ENCODE measurements around the gene ARL6IP4. TPM values are rescaled to one million over a fixed set of nuclear protein-coding genes. Genes with fewer than 3 reads are reported as not detected.

ARL6IP4 gene
- total and polyA plus RNA-seq, 2 donors = 297 to 302 TPM

GRCh38 chr12:122991623-122992275, 11.3 kb downstream of the ARL6IP4 start:
- Histone ChIP-seq H3K36me3 (ENCODE audit: control insufficient read depth in 2 of 2, insufficient read depth in 2 of 2, low read length in 1 of 2) (peaks cover 99% of the 10 kb centered on the region in 2 donors), H3K27ac (ENCODE audit: low read depth in 1 of 2, low read length in 1 of 2) (no peak overlapping the region), H3K27me3 (ENCODE audit: control insufficient read depth in 2 of 2, insufficient read depth in 1 of 2, low read length in 1 of 2) (no peaks in the 10 kb centered on the region), H3K9me3 (ENCODE audit: control insufficient read depth in 2 of 2, insufficient read depth in 1 of 2, low read length in 1 of 2) (peaks cover 0 to 5% of the 10 kb centered on the region in 2 donors), H3K4me1 (ENCODE audit: control insufficient read depth in 2 of 2, insufficient read depth in 2 of 2, low read length in 2 of 2) (no peaks in the 10 kb centered on the region), H3K4me3 (ENCODE audit: low read length in 2 of 2) (no peak overlapping the region)
- WGBS = 96% methylated on average over 27 of the region's 27 CpGs
- DNase-seq (ENCODE audit: low read depth in 6 of 9, low spot score in 9 of 9) = no peak

GRCh38 chr12:122992386-122992785, 11.9 kb downstream of the ARL6IP4 start:
- Histone ChIP-seq H3K27me3 (ENCODE audit: control insufficient read depth in 2 of 2, insufficient read depth in 1 of 2, low read length in 1 of 2) (no peaks in the 10 kb centered on the region), H3K9me3 (ENCODE audit: control insufficient read depth in 2 of 2, insufficient read depth in 1 of 2, low read length in 1 of 2) (peaks cover 0 to 8% of the 10 kb centered on the region in 2 donors), H3K27ac (ENCODE audit: low read depth in 1 of 2, low read length in 1 of 2) (peak overlapping the region in 1 of 2 donors; percentile 32), H3K4me3 (ENCODE audit: low read length in 2 of 2) (no peak overlapping the region), H3K4me1 (ENCODE audit: control insufficient read depth in 2 of 2, insufficient read depth in 2 of 2, low read length in 2 of 2) (no peaks in the 10 kb centered on the region), H3K36me3 (ENCODE audit: control insufficient read depth in 2 of 2, insufficient read depth in 2 of 2, low read length in 1 of 2) (peaks cover 99% of the 10 kb centered on the region in 2 donors)
- no peak for DNase-seq (ENCODE audit: low read depth in 6 of 9, low spot score in 9 of 9)
- WGBS = 93% methylated on average over 19 of the region's 19 CpGs

- WGBS = 98% methylated on average over 10 of the region's 10 CpGs
- DNase-seq (ENCODE audit: low read depth in 6 of 9, low spot score in 9 of 9) = no peak
- H3K4me1 ChIP-seq (ENCODE audit: control insufficient read depth in 2 of 2, insufficient read depth in 2 of 2, low read length in 2 of 2) = no peaks in the 10 kb centered on the region
- no peaks in the 10 kb centered on the region for H3K27me3 ChIP-seq (ENCODE audit: control insufficient read depth in 2 of 2, insufficient read depth in 1 of 2, low read length in 1 of 2)
- peaks cover 0 to 8% of the 10 kb centered on the region in 2 donors for H3K9me3 ChIP-seq (ENCODE audit: control insufficient read depth in 2 of 2, insufficient read depth in 1 of 2, low read length in 1 of 2)
- no peak overlapping the region for H3K4me3 ChIP-seq (ENCODE audit: low read length in 2 of 2)
- peak overlapping the region; percentile 11 to 33 for H3K27ac ChIP-seq (ENCODE audit: low read depth in 1 of 2, low read length in 1 of 2)
- peaks cover 98 to 99% of the 10 kb centered on the region in 2 donors for H3K36me3 ChIP-seq (ENCODE audit: control insufficient read depth in 2 of 2, insufficient read depth in 2 of 2, low read length in 1 of 2)
Measured at GRCh38 chr12:122994140-122994675, 13.7 kb downstream of the ARL6IP4 start.

GRCh38 chr12:122994781-122995502, 14.5 kb downstream of the ARL6IP4 start:
- Histone ChIP-seq H3K4me1 (ENCODE audit: control insufficient read depth in 2 of 2, insufficient read depth in 2 of 2, low read length in 2 of 2) (peaks cover 0 to 2% of the 10 kb centered on the region in 2 donors), H3K27ac (ENCODE audit: low read depth in 1 of 2, low read length in 1 of 2) (no peak overlapping the region), H3K36me3 (ENCODE audit: control insufficient read depth in 2 of 2, insufficient read depth in 2 of 2, low read length in 1 of 2) (peaks cover 99% of the 10 kb centered on the region in 2 donors), H3K27me3 (ENCODE audit: control insufficient read depth in 2 of 2, insufficient read depth in 1 of 2, low read length in 1 of 2) (no peaks in the 10 kb centered on the region), H3K9me3 (ENCODE audit: control insufficient read depth in 2 of 2, insufficient read depth in 1 of 2, low read length in 1 of 2) (peaks cover 0 to 8% of the 10 kb centered on the region in 2 donors), H3K4me3 (ENCODE audit: low read length in 2 of 2) (no peak overlapping the region)
- no peak for DNase-seq (ENCODE audit: low read depth in 6 of 9, low spot score in 9 of 9)
- 97% methylated on average over 13 of the region's 13 CpGs for WGBS

- DNase-seq (ENCODE audit: low read depth in 6 of 9, low spot score in 9 of 9) = no peak
- Histone ChIP-seq H3K9me3 (ENCODE audit: control insufficient read depth in 2 of 2, insufficient read depth in 1 of 2, low read length in 1 of 2) (peaks cover 1 to 8% of the 10 kb centered on the region in 2 donors), H3K36me3 (ENCODE audit: control insufficient read depth in 2 of 2, insufficient read depth in 2 of 2, low read length in 1 of 2) (peaks cover 99% of the 10 kb centered on the region in 2 donors), H3K4me3 (ENCODE audit: low read length in 2 of 2) (no peak overlapping the region), H3K27ac (ENCODE audit: low read depth in 1 of 2, low read length in 1 of 2) (no peak overlapping the region), H3K4me1 (ENCODE audit: control insufficient read depth in 2 of 2, insufficient read depth in 2 of 2, low read length in 2 of 2) (peaks cover 2 to 4% of the 10 kb centered on the region in 2 donors), H3K27me3 (ENCODE audit: control insufficient read depth in 2 of 2, insufficient read depth in 1 of 2, low read length in 1 of 2) (no peaks in the 10 kb centered on the region)
- WGBS = 95% methylated on average over 20 of the region's 20 CpGs
Measured at GRCh38 chr12:122995503-122996187, 15.2 kb downstream of the ARL6IP4 start.

- peaks cover 99% of the 10 kb centered on the region in 2 donors for H3K36me3 ChIP-seq (ENCODE audit: control insufficient read depth in 2 of 2, insufficient read depth in 2 of 2, low read length in 1 of 2)
- peaks cover 1 to 8% of the 10 kb centered on the region in 2 donors for H3K9me3 ChIP-seq (ENCODE audit: control insufficient read depth in 2 of 2, insufficient read depth in 1 of 2, low read length in 1 of 2)
- no peak for DNase-seq (ENCODE audit: low read depth in 6 of 9, low spot score in 9 of 9)
- H3K27ac ChIP-seq (ENCODE audit: low read depth in 1 of 2, low read length in 1 of 2) = no peak overlapping the region
- peaks cover 2 to 4% of the 10 kb centered on the region in 2 donors for H3K4me1 ChIP-seq (ENCODE audit: control insufficient read depth in 2 of 2, insufficient read depth in 2 of 2, low read length in 2 of 2)
- over 99% methylated on average over 7 of the region's 7 CpGs for WGBS
- no peaks in the 10 kb centered on the region for H3K27me3 ChIP-seq (ENCODE audit: control insufficient read depth in 2 of 2, insufficient read depth in 1 of 2, low read length in 1 of 2)
- no peak overlapping the region for H3K4me3 ChIP-seq (ENCODE audit: low read length in 2 of 2)
Measured at GRCh38 chr12:122996188-122996601, 15.7 kb downstream of the ARL6IP4 start.

- Histone ChIP-seq H3K4me3 (ENCODE audit: low read length in 2 of 2) (no peak overlapping the region), H3K9me3 (ENCODE audit: control insufficient read depth in 2 of 2, insufficient read depth in 1 of 2, low read length in 1 of 2) (peaks cover 1 to 8% of the 10 kb centered on the region in 2 donors), H3K27me3 (ENCODE audit: control insufficient read depth in 2 of 2, insufficient read depth in 1 of 2, low read length in 1 of 2) (no peaks in the 10 kb centered on the region), H3K4me1 (ENCODE audit: control insufficient read depth in 2 of 2, insufficient read depth in 2 of 2, low read length in 2 of 2) (peaks cover 2 to 4% of the 10 kb centered on the region in 2 donors), H3K27ac (ENCODE audit: low read depth in 1 of 2, low read length in 1 of 2) (no peak overlapping the region), H3K36me3 (ENCODE audit: control insufficient read depth in 2 of 2, insufficient read depth in 2 of 2, low read length in 1 of 2) (peaks cover 99% of the 10 kb centered on the region in 2 donors)
- no peak for DNase-seq (ENCODE audit: low read depth in 6 of 9, low spot score in 9 of 9)
- 98% methylated on average over 16 of the region's 16 CpGs for WGBS
Measured at GRCh38 chr12:122996621-122997342, 16.3 kb downstream of the ARL6IP4 start.

GRCh38 chr12:122997343-122998250, 17.1 kb downstream of the ARL6IP4 start:
- DNase-seq (ENCODE audit: low read depth in 6 of 9, low spot score in 9 of 9) = no peak
- H3K36me3 ChIP-seq (ENCODE audit: control insufficient read depth in 2 of 2, insufficient read depth in 2 of 2, low read length in 1 of 2) = peaks cover 94 to 97% of the 10 kb centered on the region in 2 donors

More at GRCh38 chr12:122997343-122998250, 17.1 kb downstream of the ARL6IP4 start:
- H3K4me3 ChIP-seq (ENCODE audit: low read length in 2 of 2) = no peak overlapping the region
- 97% methylated on average over 25 of the region's 25 CpGs for WGBS
- no peaks in the 10 kb centered on the region for H3K27me3 ChIP-seq (ENCODE audit: control insufficient read depth in 2 of 2, insufficient read depth in 1 of 2, low read length in 1 of 2)
- peaks cover 2 to 4% of the 10 kb centered on the region in 2 donors for H3K4me1 ChIP-seq (ENCODE audit: control insufficient read depth in 2 of 2, insufficient read depth in 2 of 2, low read length in 2 of 2)
- H3K27ac ChIP-seq (ENCODE audit: low read depth in 1 of 2, low read length in 1 of 2) = peak overlapping the region in 1 of 2 donors; percentile 17
- peaks cover 1 to 8% of the 10 kb centered on the region in 2 donors for H3K9me3 ChIP-seq (ENCODE audit: control insufficient read depth in 2 of 2, insufficient read depth in 1 of 2, low read length in 1 of 2)
